ENCODE data around the gene CRTC1.

- TF ChIP-seq POLR2A (IDR thresholded peaks at IDR 0.05), result no peak
- TF ChIP-seq CTCF (IDR thresholded peaks at IDR 0.05), result no peak
- TF ChIP-seq POLR2AphosphoS5 (IDR thresholded peaks at IDR 0.05), result no peak
Observed at GRCh38 chr19:18746401-18747325, 63.2 kb downstream of the CRTC1 start.
